H9 (cell line): ENCODE data around the gene PPP1R14C. TPM values are rescaled to one million over a fixed set of nuclear protein-coding genes. Genes with fewer than 3 reads are reported as not detected.

ENCODE experiments used
- DNase-seq: peaks from one replicate; pipeline ENCODE4 v3.0.0-alpha.2; 2017
- H2AFZ ChIP-seq: one replicate; pipeline ENCODE4 v1.6.1; 2013; ENCODE audit warnings: mild to moderate bottlenecking, low read length, control low read depth, moderate library complexity
- H2AK5ac ChIP-seq: 2 replicates; pipeline ENCODE4 v1.6.1; 2013; ENCODE audit warnings: low read length, control low read depth, mixed read lengths; ENCODE audit not compliant: insufficient read length
- H2BK120ac ChIP-seq: one replicate; pipeline ENCODE4 v1.6.1; 2013; ENCODE audit warnings: low read depth, mild to moderate bottlenecking, low read length, control low read depth, inconsistent platforms; ENCODE audit not compliant: poor library complexity, severe bottlenecking
- H2BK12ac ChIP-seq: 2 replicates; pipeline ENCODE4 v1.6.1; 2013; ENCODE audit warnings: low read length, control low read depth, mixed read lengths, low read depth; ENCODE audit not compliant: insufficient read length
- H2BK15ac ChIP-seq: 2 replicates; pipeline ENCODE4 v1.6.1; 2013; ENCODE audit warnings: low read depth, low read length, control low read depth
- H2BK20ac ChIP-seq: one replicate; pipeline ENCODE4 v1.6.1; 2013; ENCODE audit warnings: low read depth, mild to moderate bottlenecking, low read length, control low read depth, inconsistent platforms; ENCODE audit not compliant: poor library complexity, severe bottlenecking
- H2BK5ac ChIP-seq: 2 replicates; pipeline ENCODE4 v1.6.1; 2013; ENCODE audit warnings: low read length, control low read depth, mixed read lengths; ENCODE audit not compliant: insufficient read length
- H3K14ac ChIP-seq: 2 replicates; pipeline ENCODE4 v1.6.1; 2013; ENCODE audit warnings: low read length, control low read depth; ENCODE audit not compliant: insufficient read depth
- H3K18ac ChIP-seq: 2 replicates; pipeline ENCODE4 v1.6.1; 2013; ENCODE audit warnings: low read depth, mild to moderate bottlenecking, mixed read lengths, low read length, control low read depth; ENCODE audit not compliant: insufficient read length
- H3K23ac ChIP-seq: 2 replicates; pipeline ENCODE4 v1.6.1; 2013; ENCODE audit warnings: low read length, control low read depth, mixed read lengths, low read depth; ENCODE audit not compliant: insufficient read length
- H3K23me2 ChIP-seq: 2 replicates; pipeline ENCODE4 v1.6.1; 2013; ENCODE audit warnings: low read depth, mild to moderate bottlenecking, mixed read lengths, low read length, control low read depth; ENCODE audit not compliant: insufficient read length, poor library complexity, severe bottlenecking
- H3K27ac ChIP-seq: 2 replicates; pipeline ENCODE4 v1.5.1; 2013; ENCODE audit warnings: low read length, control low read depth, mixed read lengths, low read depth; ENCODE audit not compliant: insufficient read length
- H3K27me3 ChIP-seq: 2 replicates; pipeline ENCODE4 v1.6.1; 2013; ENCODE audit warnings: low read length, control low read depth, inconsistent platforms; ENCODE audit not compliant: insufficient read depth
- H3K4ac ChIP-seq: 2 replicates; pipeline ENCODE4 v1.6.1; 2013; ENCODE audit warnings: low read depth, mild to moderate bottlenecking, control low read depth, inconsistent platforms, low read length, moderate library complexity
- H3K4me1 ChIP-seq: 2 replicates; pipeline ENCODE4 v1.6.1; 2013; ENCODE audit warnings: low read length, control low read depth, inconsistent platforms; ENCODE audit not compliant: insufficient read depth
- H3K4me2 ChIP-seq: 2 replicates; pipeline ENCODE4 v1.6.1; 2013; ENCODE audit warnings: low read length, control low read depth, mixed read lengths; ENCODE audit not compliant: insufficient read length, insufficient read depth
- H3K56ac ChIP-seq: 2 replicates; pipeline ENCODE4 v1.6.1; 2013; ENCODE audit warnings: low read depth, mild to moderate bottlenecking, mixed read lengths, low read length, control low read depth; ENCODE audit not compliant: insufficient read length
- H3K79me1 ChIP-seq: 2 replicates; pipeline ENCODE4 v1.6.1; 2013; ENCODE audit warnings: low read depth, mild to moderate bottlenecking, moderate library complexity, low read length, control low read depth, inconsistent platforms; ENCODE audit not compliant: insufficient read depth, poor library complexity, severe bottlenecking
- H3K79me2 ChIP-seq: 2 replicates; pipeline ENCODE4 v1.6.1; 2013; ENCODE audit warnings: low read length, control low read depth, inconsistent platforms; ENCODE audit not compliant: insufficient read depth
- H3K9ac ChIP-seq: 2 replicates; pipeline ENCODE4 v1.6.1; 2013; ENCODE audit warnings: low read length, control low read depth, mixed read lengths; ENCODE audit not compliant: insufficient read length; ENCODE audit errors: extremely low read depth
- H3K9me3 ChIP-seq: one replicate; pipeline ENCODE4 v1.6.1; 2013; ENCODE audit warnings: low read depth, low read length, inconsistent platforms; ENCODE audit not compliant: control insufficient read depth
- H3T11ph ChIP-seq: one replicate; pipeline ENCODE4 v1.6.1; 2013; ENCODE audit warnings: mild to moderate bottlenecking, low read length, control low read depth, inconsistent platforms
- H4K20me1 ChIP-seq: one replicate; pipeline ENCODE4 v1.6.1; 2013; ENCODE audit not compliant: control insufficient read depth, insufficient read length, insufficient read depth
- H4K5ac ChIP-seq: 2 replicates; pipeline ENCODE4 v1.6.1; 2013; ENCODE audit warnings: low read depth, mild to moderate bottlenecking, mixed read lengths, low read length, control low read depth; ENCODE audit not compliant: insufficient read length
- H4K8ac ChIP-seq: replicated peaks from 2 replicates; pipeline ENCODE4 v1.6.1; 2013; ENCODE audit warnings: low read length, control low read depth, mixed read lengths, low read depth; ENCODE audit not compliant: insufficient read length
- H4K91ac ChIP-seq: 2 replicates; pipeline ENCODE4 v1.6.1; 2013; ENCODE audit warnings: low read depth, mild to moderate bottlenecking, moderate library complexity, mixed read lengths, low read length, control low read depth; ENCODE audit not compliant: insufficient read length
- H3K27ac Mint-ChIP-seq, 3 experiments: 2 replicates in 2 of 3; 3 replicates in 1 of 3; pipeline ENCODE4 v1.8.0; 2020 to 2021; ENCODE audit warnings: mixed read lengths in 3 of 3, mild to moderate bottlenecking in 1 of 3, moderate library complexity in 1 of 3
- H3K27me3 Mint-ChIP-seq: 2 replicates; pipeline ENCODE4 v1.8.0; 2021; ENCODE audit warnings: low read depth, mild to moderate bottlenecking, moderate library complexity, mixed read lengths
- H3K36me3 Mint-ChIP-seq, 3 experiments: 2 replicates in 2 of 3; 3 replicates in 1 of 3; pipeline ENCODE4 v1.8.0; 2020 to 2021; ENCODE audit warnings: low read depth in 3 of 3, mixed read lengths in 3 of 3; ENCODE audit not compliant: insufficient read depth in 1 of 3
- H3K4me1 Mint-ChIP-seq, 2 experiments: 2 replicates each; pipeline ENCODE4 v1.8.0; 2020; ENCODE audit warnings: mixed read lengths in 2 of 2
- H3K4me3 Mint-ChIP-seq, 2 experiments: 2 replicates in 1 of 2; 3 replicates in 1 of 2; pipeline ENCODE4 v1.8.0; 2020 to 2021; ENCODE audit warnings: mild to moderate bottlenecking in 2 of 2, mixed read lengths in 2 of 2, moderate library complexity in 1 of 2
- H3K9me3 Mint-ChIP-seq, 2 experiments: 2 replicates in 1 of 2; 3 replicates in 1 of 2; pipeline ENCODE4 v1.8.0; 2020; ENCODE audit warnings: mild to moderate bottlenecking in 2 of 2, mixed read lengths in 2 of 2, moderate library complexity in 1 of 2
- WGBS: extraction: QIAGEN DNeasy Blood & Tissue Kit; methylation state at CpG from one replicate; pipeline ENCODE4 v1.1.7; 2013; ENCODE audit warnings: missing lambda C conversion rate, low lambda C conversion rate, mixed read lengths; ENCODE audit not compliant: insufficient read length; ENCODE audit errors: extremely low coverage; 5-methylcytosine and 5-hydroxymethylcytosine counted together
- total RNA-seq: library from RNA; stranded (reverse); gene quantifications from 2 replicates; pipeline ENCODE4 v1.2.1, GENCODE V29; 2021
- TF ChIP-seq, protein P1 (sequence below): fragments of 200-600 bp; sonication (generic); conservative IDR thresholded peaks from 3 replicates; pipeline ENCODE4 v1.8.0; 2021; ENCODE audit warnings: antibody characterized with exemption, mild to moderate bottlenecking

The PPP1R14C gene
- total RNA-seq, 1 experiment from 2014 or later, result 0.37 TPM

DNA sequence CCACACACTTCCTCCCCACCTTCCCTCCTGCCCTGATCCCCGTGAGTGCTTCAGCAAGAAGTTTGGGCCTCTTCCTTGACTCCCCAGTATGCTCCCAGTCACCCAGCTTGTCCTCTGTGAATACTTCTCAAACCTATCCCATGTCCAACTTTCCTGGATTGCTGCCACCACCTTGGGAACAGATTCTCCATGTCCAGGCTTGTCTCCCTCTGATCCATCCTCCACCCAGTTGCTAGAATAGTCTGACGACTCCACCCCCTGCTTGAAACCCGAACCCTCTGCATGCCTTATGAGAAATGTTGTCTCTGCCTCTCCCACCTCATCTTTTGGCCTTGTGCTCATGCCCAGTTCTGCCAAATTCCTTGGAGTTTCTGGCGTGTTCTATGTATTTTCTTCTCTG lies 108.0 kb downstream of the PPP1R14C start:
- TF ChIP-seq, protein P1, sequence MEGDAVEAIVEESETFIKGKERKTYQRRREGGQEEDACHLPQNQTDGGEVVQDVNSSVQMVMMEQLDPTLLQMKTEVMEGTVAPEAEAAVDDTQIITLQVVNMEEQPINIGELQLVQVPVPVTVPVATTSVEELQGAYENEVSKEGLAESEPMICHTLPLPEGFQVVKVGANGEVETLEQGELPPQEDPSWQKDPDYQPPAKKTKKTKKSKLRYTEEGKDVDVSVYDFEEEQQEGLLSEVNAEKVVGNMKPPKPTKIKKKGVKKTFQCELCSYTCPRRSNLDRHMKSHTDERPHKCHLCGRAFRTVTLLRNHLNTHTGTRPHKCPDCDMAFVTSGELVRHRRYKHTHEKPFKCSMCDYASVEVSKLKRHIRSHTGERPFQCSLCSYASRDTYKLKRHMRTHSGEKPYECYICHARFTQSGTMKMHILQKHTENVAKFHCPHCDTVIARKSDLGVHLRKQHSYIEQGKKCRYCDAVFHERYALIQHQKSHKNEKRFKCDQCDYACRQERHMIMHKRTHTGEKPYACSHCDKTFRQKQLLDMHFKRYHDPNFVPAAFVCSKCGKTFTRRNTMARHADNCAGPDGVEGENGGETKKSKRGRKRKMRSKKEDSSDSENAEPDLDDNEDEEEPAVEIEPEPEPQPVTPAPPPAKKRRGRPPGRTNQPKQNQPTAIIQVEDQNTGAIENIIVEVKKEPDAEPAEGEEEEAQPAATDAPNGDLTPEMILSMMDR, result no peak
- Histone ChIP-seq H3K18ac (no peak overlapping the region), H3K4me2 (no peak overlapping the region), H4K91ac (no peak overlapping the region), H2AK5ac (no peak overlapping the region), H2BK20ac (no peak overlapping the region), H3K27me3 (no peaks in the 10 kb centered on the region), H4K20me1 (peaks cover 2% of the 10 kb centered on the region), H3K27ac (no peak overlapping the region), H2BK5ac (no peak overlapping the region), H4K5ac (no peak overlapping the region), H3K79me2 (no peaks in the 10 kb centered on the region), H3K9ac (no peak overlapping the region), H2BK120ac (no peak overlapping the region), H2BK15ac (no peak overlapping the region), H3K4me1 (no peaks in the 10 kb centered on the region), H3K56ac (no peak overlapping the region), H3K23me2 (no peaks in the 10 kb centered on the region), H3K4ac (no peak overlapping the region), H3K14ac (no peak overlapping the region; the same call in 1 of the 2 replicates), H4K8ac (no peak overlapping the region), H3K9me3 (no peaks in the 10 kb centered on the region), H3T11ph (no peak overlapping the region), H3K79me1 (no peaks in the 10 kb centered on the region), H3K23ac (no peak overlapping the region), H2BK12ac (no peak overlapping the region), H2AFZ (peak overlapping the region; percentile 74)
- H3K36me3 Mint-ChIP-seq, result peaks cover 0 to 18% (median 7%) of the 10 kb centered on the region in 3 experiments; a peak in 5 of 7 replicates
- H3K9me3 Mint-ChIP-seq, result peaks cover 15 to 19% of the 10 kb centered on the region in 2 experiments
- H3K4me1 Mint-ChIP-seq, result peaks cover 10 to 18% of the 10 kb centered on the region in 2 experiments
- DNase-seq, result peak; percentile 40
- no peak overlapping the region for H3K4me3 Mint-ChIP-seq
- no CpG with 5 or more reads among the region's 4 CpGs for WGBS
- peaks cover 9% of the 10 kb centered on the region for H3K27me3 Mint-ChIP-seq
- H3K27ac Mint-ChIP-seq, result no peak overlapping the region
